CD14-positive monocyte (primary cell): ENCODE results near the gene PPM1H. TPM values are rescaled to one million over a fixed set of nuclear protein-coding genes. Genes with fewer than 3 reads are reported as not detected.

Source experiments
- DNase-seq, 3 donors: peaks; one replicate each; pipeline ENCODE4 v3.0.0-alpha.2; 2011 to 2022
- H2AFZ ChIP-seq: 2 replicates; pipeline ENCODE4 v1.6.0; 2012; ENCODE audit warnings: mild to moderate bottlenecking, low read depth, low read length, inconsistent platforms; ENCODE audit not compliant: insufficient read depth, poor library complexity, severe bottlenecking
- H3K27ac ChIP-seq, 2 donors: 1 replicate in 1 of 2; 2 replicates in 1 of 2; pipeline ENCODE4 v1.5.1; 2012 to 2013; ENCODE audit warnings: low read length in 2 of 2, control low read depth in 1 of 2, inconsistent platforms in 1 of 2, low read depth in 1 of 2, mild to moderate bottlenecking in 1 of 2
- H3K27me3 ChIP-seq, 2 donors: one replicate each; pipeline versions ENCODE4 v1.6.0 to v1.6.1; 2011 to 2013; ENCODE audit warnings: low read length in 2 of 2; ENCODE audit not compliant: control insufficient read depth in 2 of 2, insufficient read depth in 2 of 2
- H3K36me3 ChIP-seq, 2 donors: replicated peaks in 1 of 2; 1 replicate in 1 of 2; 2 replicates in 1 of 2; pipeline versions ENCODE4 v1.5.1 to v1.6.1; 2012 to 2013; ENCODE audit warnings: low read length in 2 of 2, control low read depth in 1 of 2, inconsistent platforms in 1 of 2, mild to moderate bottlenecking in 1 of 2; ENCODE audit not compliant: insufficient read depth in 2 of 2, control insufficient read depth in 1 of 2
- H3K4me1 ChIP-seq, 2 donors: 1 replicate in 1 of 2; 2 replicates in 1 of 2; pipeline versions ENCODE4 v1.5.1 to v1.6.1; 2012 to 2013; ENCODE audit warnings: low read length in 2 of 2, control low read depth in 1 of 2, inconsistent platforms in 1 of 2, mild to moderate bottlenecking in 1 of 2, moderate library complexity in 1 of 2; ENCODE audit not compliant: insufficient read depth in 2 of 2, control insufficient read depth in 1 of 2
- H3K4me2 ChIP-seq: replicated peaks from 2 replicates; pipeline ENCODE3; 2012; ENCODE audit warnings: low read length, moderate library complexity, mild to moderate bottlenecking; ENCODE audit not compliant: poor library complexity, severe bottlenecking; ENCODE audit errors: extremely low read depth
- H3K4me3 ChIP-seq, 3 experiments: fragments of 200-600 bp in 1 of 3; sonication (generic) in 1 of 3; replicated peaks in 1 of 3; 1 replicate in 2 of 3; 2 replicates in 1 of 3; pipeline ENCODE4 v1.5.1; 2011 to 2013; ENCODE audit warnings: low read length in 3 of 3, mild to moderate bottlenecking in 3 of 3, control low read depth in 2 of 3, low read depth in 2 of 3, inconsistent platforms in 1 of 3, moderate library complexity in 1 of 3
- H3K79me2 ChIP-seq: 2 replicates; pipeline ENCODE4 v1.6.0; 2012; ENCODE audit warnings: mild to moderate bottlenecking, control low read depth, inconsistent platforms, low read length, moderate library complexity; ENCODE audit not compliant: insufficient read depth
- H3K9ac ChIP-seq: 2 replicates; pipeline ENCODE4 v1.6.0; 2017; ENCODE audit warnings: low read length, mild to moderate bottlenecking; ENCODE audit not compliant: insufficient read depth, poor library complexity, severe bottlenecking
- H3K9me3 ChIP-seq, 2 donors: replicated peaks in 1 of 2; 1 replicate in 1 of 2; 2 replicates in 1 of 2; pipeline versions ENCODE4 v1.5.1 to v1.6.1; 2012 to 2013; ENCODE audit warnings: low read length in 2 of 2, control low read depth in 1 of 2; ENCODE audit not compliant: control insufficient read depth in 1 of 2, insufficient read depth in 1 of 2
- H4K20me1 ChIP-seq: 2 replicates; pipeline ENCODE4 v1.6.0; 2012; ENCODE audit warnings: mild to moderate bottlenecking, low read length, control low read depth, moderate library complexity; ENCODE audit not compliant: insufficient read depth
- H3K27ac Mint-ChIP-seq, 7 donors: one replicate each; pipeline ENCODE4 v1.8.0; 2020; ENCODE audit warnings: mild to moderate bottlenecking in 7 of 7, mixed read lengths in 7 of 7, moderate library complexity in 6 of 7, inconsistent platforms in 2 of 7
- H3K27me3 Mint-ChIP-seq, 3 donors: one replicate each; pipeline ENCODE4 v1.8.0; 2021 to 2022; ENCODE audit warnings: low read depth in 3 of 3, mild to moderate bottlenecking in 3 of 3, mixed read lengths in 3 of 3, moderate library complexity in 3 of 3, inconsistent platforms in 1 of 3
- H3K36me3 Mint-ChIP-seq, 2 donors: one replicate each; pipeline ENCODE4 v1.8.0; 2020; ENCODE audit warnings: mixed read lengths in 2 of 2, inconsistent platforms in 1 of 2, mild to moderate bottlenecking in 1 of 2
- H3K4me1 Mint-ChIP-seq: one replicate; pipeline ENCODE4 v1.8.0; 2020; ENCODE audit warnings: mild to moderate bottlenecking, mixed read lengths
- H3K4me3 Mint-ChIP-seq, 2 donors: one replicate each; pipeline ENCODE4 v1.8.0; 2020; ENCODE audit warnings: mild to moderate bottlenecking in 2 of 2, mixed read lengths in 2 of 2, moderate library complexity in 1 of 2
- H3K9me3 Mint-ChIP-seq, 7 donors: one replicate each; pipeline ENCODE4 v1.8.0; 2020 to 2022; ENCODE audit warnings: mixed read lengths in 7 of 7, mild to moderate bottlenecking in 6 of 7, moderate library complexity in 6 of 7, inconsistent platforms in 2 of 7
- WGBS: methylation state at CpG from one replicate; pipeline ENCODE4 v1.1.5; 2013; ENCODE audit warnings: missing lambda C conversion rate; ENCODE audit not compliant: insufficient coverage; 5-methylcytosine and 5-hydroxymethylcytosine counted together
- intact Hi-C, 2 donors: fragments of 100-400 bp; cut with micrococcal nuclease; formaldehyde crosslinking; loops; one replicate each; pipeline versions ENCODE4 v1.15.0 to v1.15.1; 2023
- polyA plus RNA-seq, 3 donors: library from polyadenylated mRNA; depleted of rRNA in 1 of 3; unstranded in 2 of 3; stranded (reverse) in 1 of 3; fragments of 300-500 nt in 2 of 3; fragments of >200 nt in 1 of 3; fragmentation: Illumina TruSeq in 2 of 3; gene quantifications; 1 replicate in 2 of 3; 2 replicates in 1 of 3; pipeline ENCODE4 v1.2.3, GENCODE V29; 2012 to 2021
- TF ChIP-seq, protein P1 (sequence below): fragments of 200-600 bp; IDR thresholded peaks from one replicate; pipeline ENCODE4 v1.8.0; 2022; ENCODE audit warnings: antibody characterized with exemption, mild to moderate bottlenecking

PPM1H gene
- polyA plus RNA-seq, 3 donors = 1.5 to 2.8 (median 1.9) TPM

DNA sequence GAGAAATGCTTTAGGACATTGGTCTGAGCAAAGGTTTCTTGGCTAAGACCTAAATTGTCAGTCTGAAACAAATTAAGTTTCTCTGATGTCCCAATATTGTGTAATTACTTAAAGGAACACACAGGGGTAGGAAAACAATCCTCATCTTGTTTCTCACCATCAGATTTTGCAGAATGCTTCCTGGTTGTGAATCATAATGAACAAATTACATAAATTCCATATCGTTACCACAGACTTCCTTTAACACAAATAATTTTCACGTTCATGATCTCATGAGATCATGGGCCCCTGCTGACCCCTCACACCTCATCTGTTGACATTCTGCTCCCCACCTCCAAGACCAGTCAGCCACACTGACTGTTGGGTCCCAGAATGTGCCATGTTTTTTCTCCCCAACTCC, 274.2 kb downstream of the PPM1H start:
- Mint-ChIP-seq H3K4me3 (no peak overlapping the region), H3K36me3 (peaks cover 4 to 17% of the 10 kb centered on the region in 2 donors), H3K9me3 (peaks cover 0 to 1% (median 0%) of the 10 kb centered on the region in 7 donors), H3K27ac (peak overlapping the region in 4 of 7 donors; percentile 2 to 77 (median 48)), H3K27me3 (peaks cover 0 to 3% (median under 1%) of the 10 kb centered on the region in 3 donors), H3K4me1 (peaks cover 21% of the 10 kb centered on the region)
- H3K27ac ChIP-seq = no peak overlapping the region
- no peaks in the 10 kb centered on the region for H3K36me3 ChIP-seq
- no peak overlapping the region for H3K4me2 ChIP-seq
- H3K27me3 ChIP-seq = no peaks in the 10 kb centered on the region
- no peak overlapping the region for H3K9ac ChIP-seq
- H3K4me1 ChIP-seq = no peaks in the 10 kb centered on the region
- WGBS = 14% methylated on average over 2 of the region's 2 CpGs
- no peaks in the 10 kb centered on the region for H3K79me2 ChIP-seq
- no peaks in the 10 kb centered on the region for H4K20me1 ChIP-seq
- H3K4me3 ChIP-seq = no peak overlapping the region
- no peak overlapping the region for H2AFZ ChIP-seq
- TF ChIP-seq, protein P1, sequence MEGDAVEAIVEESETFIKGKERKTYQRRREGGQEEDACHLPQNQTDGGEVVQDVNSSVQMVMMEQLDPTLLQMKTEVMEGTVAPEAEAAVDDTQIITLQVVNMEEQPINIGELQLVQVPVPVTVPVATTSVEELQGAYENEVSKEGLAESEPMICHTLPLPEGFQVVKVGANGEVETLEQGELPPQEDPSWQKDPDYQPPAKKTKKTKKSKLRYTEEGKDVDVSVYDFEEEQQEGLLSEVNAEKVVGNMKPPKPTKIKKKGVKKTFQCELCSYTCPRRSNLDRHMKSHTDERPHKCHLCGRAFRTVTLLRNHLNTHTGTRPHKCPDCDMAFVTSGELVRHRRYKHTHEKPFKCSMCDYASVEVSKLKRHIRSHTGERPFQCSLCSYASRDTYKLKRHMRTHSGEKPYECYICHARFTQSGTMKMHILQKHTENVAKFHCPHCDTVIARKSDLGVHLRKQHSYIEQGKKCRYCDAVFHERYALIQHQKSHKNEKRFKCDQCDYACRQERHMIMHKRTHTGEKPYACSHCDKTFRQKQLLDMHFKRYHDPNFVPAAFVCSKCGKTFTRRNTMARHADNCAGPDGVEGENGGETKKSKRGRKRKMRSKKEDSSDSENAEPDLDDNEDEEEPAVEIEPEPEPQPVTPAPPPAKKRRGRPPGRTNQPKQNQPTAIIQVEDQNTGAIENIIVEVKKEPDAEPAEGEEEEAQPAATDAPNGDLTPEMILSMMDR = no peak
- H3K9me3 ChIP-seq = no peaks in the 10 kb centered on the region
- intact Hi-C loops = no loop called here
- peak; percentile 2 to 53 (median 23) for DNase-seq

DNA sequence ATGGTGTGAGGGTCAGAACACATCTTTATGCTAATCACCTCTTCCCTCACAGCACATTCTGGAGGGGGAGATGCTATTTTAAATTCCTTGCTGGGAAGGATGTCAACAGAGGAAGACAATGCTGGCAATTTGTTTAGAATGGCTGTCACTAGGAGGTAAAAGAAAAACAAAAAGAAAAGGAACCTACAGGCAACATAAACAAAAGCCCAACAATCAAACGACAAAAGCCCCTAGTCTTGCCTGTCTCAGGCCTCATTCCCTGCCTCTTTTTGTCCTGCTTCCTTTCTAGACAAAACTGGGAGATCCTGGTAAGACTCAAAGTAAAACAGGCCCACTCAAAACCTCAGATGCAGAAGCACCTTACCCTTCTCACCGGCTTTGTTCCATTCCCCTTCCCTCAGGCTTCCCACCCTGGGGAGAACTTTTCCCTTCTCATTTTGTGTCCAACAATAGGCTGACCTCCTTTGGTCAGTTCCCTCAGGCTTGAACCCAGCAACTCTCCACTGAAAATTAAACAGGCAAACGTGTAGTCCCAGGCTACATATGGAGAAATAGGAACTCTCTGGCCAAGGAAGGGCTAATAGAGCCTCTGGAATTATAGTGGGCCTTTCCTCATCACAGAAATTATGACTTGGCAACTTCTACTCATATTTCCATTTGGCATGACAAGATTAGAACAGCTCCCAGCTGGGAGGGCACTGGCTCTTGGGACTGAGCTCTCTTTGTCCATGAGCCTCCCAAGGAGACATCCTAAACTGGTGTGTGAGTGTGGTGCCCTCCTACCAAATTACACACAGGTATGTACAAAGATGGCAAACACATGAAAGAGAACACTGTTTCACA, 275.3 kb downstream of the PPM1H start:
- intact Hi-C loops = no loop called here
- no peak for DNase-seq
- H3K4me3 ChIP-seq = no peak overlapping the region

More for the DNA sequence above, 275.3 kb downstream of the PPM1H start:
- no peak overlapping the region for H3K4me2 ChIP-seq
- Mint-ChIP-seq H3K27me3 (peaks cover 2 to 3% (median 2%) of the 10 kb centered on the region in 3 donors), H3K4me1 (peaks cover 23% of the 10 kb centered on the region), H3K9me3 (peaks cover 0 to 1% (median 0%) of the 10 kb centered on the region in 7 donors), H3K4me3 (no peak overlapping the region), H3K27ac (peak overlapping the region in 1 of 7 donors; percentile 1), H3K36me3 (peaks cover 9 to 17% of the 10 kb centered on the region in 2 donors)
- H3K27me3 ChIP-seq = no peaks in the 10 kb centered on the region
- no peaks in the 10 kb centered on the region for H3K9me3 ChIP-seq
- H4K20me1 ChIP-seq = no peaks in the 10 kb centered on the region
- TF ChIP-seq, protein P1 = no peak
- H3K36me3 ChIP-seq = no peaks in the 10 kb centered on the region
- 100% methylated on average over 1 of the region's 3 CpGs for WGBS
- H3K79me2 ChIP-seq = no peaks in the 10 kb centered on the region
- no peak overlapping the region for H3K9ac ChIP-seq
- no peaks in the 10 kb centered on the region for H3K4me1 ChIP-seq
- no peak overlapping the region for H3K27ac ChIP-seq
- no peak overlapping the region for H2AFZ ChIP-seq
